Calu3 (cell line): ENCODE results near the gene TRIM47. TPM values are rescaled to one million over a fixed set of nuclear protein-coding genes. Genes with fewer than 3 reads are reported as not detected.

ENCODE experiments used
- BruUV-seq: library from RNA; stranded (reverse); fragments of 400-500 nt; replicated peaks from 2 replicates; lab custom pipeline; 2021; lab: Mats Ljungman, UMichigan
- CTCF ChIA-PET: fragments of 300-600 bp; sonication (Branson Sonifier 250); formaldehyde crosslinking; loops from one replicate; lab custom pipeline; 2022; ENCODE audit warnings: antibody characterized with exemption; lab: Charles Lee
- DNase-seq: peaks from one replicate; pipeline ENCODE4 v3.0.0; 2022
- H3K27ac Mint-ChIP-seq: one replicate; pipeline ENCODE4 v1.8.0; 2022; ENCODE audit warnings: mixed read lengths; ENCODE audit not compliant: unreplicated experiment
- H3K27me3 Mint-ChIP-seq: one replicate; pipeline ENCODE4 v1.8.0; 2022; ENCODE audit warnings: mixed read lengths; ENCODE audit not compliant: unreplicated experiment
- H3K36me3 Mint-ChIP-seq: one replicate; pipeline ENCODE4 v1.8.0; 2022; ENCODE audit warnings: mild to moderate bottlenecking, moderate library complexity, mixed read lengths; ENCODE audit not compliant: insufficient read depth, unreplicated experiment
- H3K4me1 Mint-ChIP-seq: one replicate; pipeline ENCODE4 v1.8.0; 2022; ENCODE audit warnings: mild to moderate bottlenecking, low read depth, mixed read lengths; ENCODE audit not compliant: unreplicated experiment
- H3K4me3 Mint-ChIP-seq: one replicate; pipeline ENCODE4 v1.8.0; 2022; ENCODE audit warnings: mild to moderate bottlenecking, low read depth, moderate library complexity, mixed read lengths; ENCODE audit not compliant: unreplicated experiment
- H3K9me3 Mint-ChIP-seq: one replicate; pipeline ENCODE4 v1.8.0; 2022; ENCODE audit warnings: low read depth, mixed read lengths; ENCODE audit not compliant: unreplicated experiment
- CTCF ChIP-seq: fragments of 200-600 bp; IDR thresholded peaks from one replicate; pipeline ENCODE4 v1.8.0; 2022; ENCODE audit warnings: antibody characterized with exemption; ENCODE audit not compliant: unreplicated experiment
- intact Hi-C: fragments of 100-400 bp; cut with micrococcal nuclease; formaldehyde crosslinking; loops from one replicate; pipeline ENCODE4 v1.10.0; 2022; ENCODE audit not compliant: unreplicated experiment
- total RNA-seq: library from RNA; stranded (reverse); gene quantifications from 2 replicates; pipeline ENCODE4 v1.2.3, GENCODE V29; 2022

The TRIM47 gene
- total RNA-seq, 1 experiment from 2014 or later, result 54.1 TPM

- Mint-ChIP-seq H3K4me1 (no peaks in the 10 kb centered on the region), H3K36me3 (peaks cover 16% of the 10 kb centered on the region), H3K4me3 (no peak overlapping the region), H3K9me3 (no peaks in the 10 kb centered on the region), H3K27me3 (no peaks in the 10 kb centered on the region), H3K27ac (no peak overlapping the region)
- CTCF ChIA-PET, result no interaction called here
- intact Hi-C loops, result no loop called here
- BruUV-seq, result no TSS peak
- TF ChIP-seq CTCF, result no peak
- no peak for DNase-seq
Measured at GRCh38 chr17:75915268-75915667, 36.9 kb upstream of the TRIM47 start.

GRCh38 chr17:75914643-75915267 is 36.4 kb upstream of the TRIM47 start:
- H3K4me1 Mint-ChIP-seq, result no peaks in the 10 kb centered on the region
- H3K36me3 Mint-ChIP-seq, result peaks cover 16% of the 10 kb centered on the region
- intact Hi-C loops, result no loop called here
- TF ChIP-seq CTCF, result no peak
- DNase-seq, result no peak
- CTCF ChIA-PET, result no interaction called here
- H3K9me3 Mint-ChIP-seq, result no peaks in the 10 kb centered on the region
- no peak overlapping the region for H3K27ac Mint-ChIP-seq
- no peak overlapping the region for H3K4me3 Mint-ChIP-seq
- no peaks in the 10 kb centered on the region for H3K27me3 Mint-ChIP-seq
- no TSS peak for BruUV-seq

GRCh38 chr17:75913537-75914210 is 35.3 kb upstream of the TRIM47 start:
- intact Hi-C loops, result no loop called here
- peaks cover 16% of the 10 kb centered on the region for H3K36me3 Mint-ChIP-seq
- no peak overlapping the region for H3K4me3 Mint-ChIP-seq
- no peaks in the 10 kb centered on the region for H3K9me3 Mint-ChIP-seq
- BruUV-seq, result no TSS peak
- DNase-seq, result no peak
- H3K27ac Mint-ChIP-seq, result no peak overlapping the region
- no peak for TF ChIP-seq CTCF
- no peaks in the 10 kb centered on the region for H3K4me1 Mint-ChIP-seq
- no peaks in the 10 kb centered on the region for H3K27me3 Mint-ChIP-seq
- CTCF ChIA-PET, result no interaction called here

GRCh38 chr17:75910699-75911098 is 32.3 kb upstream of the TRIM47 start:
- DNase-seq, result no peak
- BruUV-seq, result no TSS peak
- Mint-ChIP-seq H3K4me3 (no peak overlapping the region), H3K4me1 (no peaks in the 10 kb centered on the region), H3K27me3 (no peaks in the 10 kb centered on the region), H3K9me3 (no peaks in the 10 kb centered on the region), H3K27ac (no peak overlapping the region), H3K36me3 (peaks cover 11% of the 10 kb centered on the region)
- intact Hi-C loops, result no loop called here
- CTCF ChIA-PET, result interaction anchor here (0.6 kb wide), 1 partner anchor 145 kb away, joined by 6 read pairs; no protein-coding TSS in a partner anchor
- TF ChIP-seq CTCF, result no peak
